ENCODE data around the gene UBE2O.

DNA sequence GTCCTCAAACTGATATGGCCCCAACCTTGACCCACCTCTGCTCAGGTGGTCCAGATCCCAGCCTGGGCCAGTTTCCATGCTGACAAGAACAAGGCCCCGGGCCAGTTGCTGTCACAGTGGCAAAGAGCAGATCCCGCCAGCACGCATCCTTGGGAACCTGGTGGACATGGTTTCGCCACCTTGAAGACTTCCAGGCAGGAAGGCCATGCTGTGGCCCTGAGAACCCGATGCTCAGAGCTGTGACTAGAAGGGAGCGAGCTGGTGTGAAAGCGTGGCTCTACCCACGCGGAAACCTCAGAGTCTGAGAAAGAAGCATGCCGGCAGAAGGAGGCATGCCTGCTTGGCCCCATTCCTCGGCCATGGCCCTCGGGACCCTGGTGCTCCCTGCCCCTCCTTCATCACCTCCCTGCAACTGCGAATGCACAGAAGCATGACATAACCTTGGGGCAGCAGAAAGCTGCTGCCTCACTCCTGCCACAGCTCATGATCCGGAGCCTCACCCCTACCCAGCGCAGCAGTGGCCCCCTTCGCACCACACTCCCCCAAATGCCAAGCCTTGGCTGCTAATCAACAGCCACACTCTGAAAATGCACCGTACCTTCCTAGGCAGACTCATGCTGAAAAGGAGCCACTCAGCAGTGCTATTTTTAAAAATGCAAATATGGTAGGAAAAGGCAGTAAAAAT lies 33.2 kb downstream of the UBE2O start:
- TF ChIP-seq, protein P1, sequence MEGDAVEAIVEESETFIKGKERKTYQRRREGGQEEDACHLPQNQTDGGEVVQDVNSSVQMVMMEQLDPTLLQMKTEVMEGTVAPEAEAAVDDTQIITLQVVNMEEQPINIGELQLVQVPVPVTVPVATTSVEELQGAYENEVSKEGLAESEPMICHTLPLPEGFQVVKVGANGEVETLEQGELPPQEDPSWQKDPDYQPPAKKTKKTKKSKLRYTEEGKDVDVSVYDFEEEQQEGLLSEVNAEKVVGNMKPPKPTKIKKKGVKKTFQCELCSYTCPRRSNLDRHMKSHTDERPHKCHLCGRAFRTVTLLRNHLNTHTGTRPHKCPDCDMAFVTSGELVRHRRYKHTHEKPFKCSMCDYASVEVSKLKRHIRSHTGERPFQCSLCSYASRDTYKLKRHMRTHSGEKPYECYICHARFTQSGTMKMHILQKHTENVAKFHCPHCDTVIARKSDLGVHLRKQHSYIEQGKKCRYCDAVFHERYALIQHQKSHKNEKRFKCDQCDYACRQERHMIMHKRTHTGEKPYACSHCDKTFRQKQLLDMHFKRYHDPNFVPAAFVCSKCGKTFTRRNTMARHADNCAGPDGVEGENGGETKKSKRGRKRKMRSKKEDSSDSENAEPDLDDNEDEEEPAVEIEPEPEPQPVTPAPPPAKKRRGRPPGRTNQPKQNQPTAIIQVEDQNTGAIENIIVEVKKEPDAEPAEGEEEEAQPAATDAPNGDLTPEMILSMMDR (IDR thresholded peaks at IDR 0.05; ENCODE audit: insufficient read depth, low read length), result no peak
- no peak for TF ChIP-seq REST (IDR thresholded peaks at IDR 0.05; ENCODE audit: insufficient replicate concordance, low read depth)

Data from HL-60 (cell line).